Measurements from ENCODE around the gene VMO1.

Gene VMO1

GRCh38 chr17:4743216-4743615 is 42.9 kb downstream of the VMO1 start:
- Histone ChIP-seq H3K27ac (no peak overlapping the region), H3K36me3 (no peaks in the 10 kb centered on the region), H3K4me3 (ENCODE audit: low read depth, low read length) (no peak overlapping the region), H3K27me3 (ENCODE audit: insufficient read depth, low read depth, severe bottlenecking) (peaks cover 16% of the 10 kb centered on the region), H3K9me3 (ENCODE audit: severe bottlenecking) (no peaks in the 10 kb centered on the region)
- TF ChIP-seq CTCF (IDR thresholded peaks at IDR 0.05; ENCODE audit: low read depth, low read length), result no peak
- no peak for DNase-seq

GRCh38 chr17:4742629-4743028 is 43.5 kb downstream of the VMO1 start:
- H3K36me3 ChIP-seq, result no peaks in the 10 kb centered on the region
- no peak for DNase-seq
- no peak overlapping the region for H3K27ac ChIP-seq
- no peak for TF ChIP-seq CTCF (IDR thresholded peaks at IDR 0.05; ENCODE audit: low read depth, low read length)
- H3K4me3 ChIP-seq (ENCODE audit: low read depth, low read length), result no peak overlapping the region
- H3K27me3 ChIP-seq (ENCODE audit: insufficient read depth, low read depth, severe bottlenecking), result peaks cover 16% of the 10 kb centered on the region
- no peaks in the 10 kb centered on the region for H3K9me3 ChIP-seq (ENCODE audit: severe bottlenecking)

GRCh38 chr17:4742133-4742532 is 44.0 kb downstream of the VMO1 start:
- no peak for DNase-seq
- H3K27ac ChIP-seq, result no peak overlapping the region
- H3K27me3 ChIP-seq (ENCODE audit: insufficient read depth, low read depth, severe bottlenecking), result peaks cover 16% of the 10 kb centered on the region
- H3K36me3 ChIP-seq, result no peaks in the 10 kb centered on the region
- H3K4me3 ChIP-seq (ENCODE audit: low read depth, low read length), result no peak overlapping the region
- no peaks in the 10 kb centered on the region for H3K9me3 ChIP-seq (ENCODE audit: severe bottlenecking)
- no peak for TF ChIP-seq CTCF (IDR thresholded peaks at IDR 0.05; ENCODE audit: low read depth, low read length)

GRCh38 chr17:4741544-4741943 is 44.6 kb downstream of the VMO1 start:
- H3K9me3 ChIP-seq (ENCODE audit: severe bottlenecking), result no peaks in the 10 kb centered on the region
- H3K4me3 ChIP-seq (ENCODE audit: low read depth, low read length), result no peak overlapping the region
- H3K27me3 ChIP-seq (ENCODE audit: insufficient read depth, low read depth, severe bottlenecking), result peaks cover 16% of the 10 kb centered on the region
- no peak for DNase-seq
- no peak overlapping the region for H3K27ac ChIP-seq
- H3K36me3 ChIP-seq, result no peaks in the 10 kb centered on the region
- TF ChIP-seq CTCF (IDR thresholded peaks at IDR 0.05; ENCODE audit: low read depth, low read length), result no peak

GRCh38 chr17:4740584-4740983 is 45.6 kb downstream of the VMO1 start:
- Histone ChIP-seq H3K27me3 (ENCODE audit: insufficient read depth, low read depth, severe bottlenecking) (peaks cover 16% of the 10 kb centered on the region), H3K9me3 (ENCODE audit: severe bottlenecking) (no peaks in the 10 kb centered on the region)

More at GRCh38 chr17:4740584-4740983, 45.6 kb downstream of the VMO1 start:
- H3K27ac ChIP-seq, result no peak overlapping the region
- no peak for DNase-seq
- TF ChIP-seq CTCF (IDR thresholded peaks at IDR 0.05; ENCODE audit: low read depth, low read length), result no peak
- H3K4me3 ChIP-seq (ENCODE audit: low read depth, low read length), result no peak overlapping the region
- no peaks in the 10 kb centered on the region for H3K36me3 ChIP-seq

Measured in WERI-Rb-1 (cell line).